Brain microvascular endothelial cell (primary cell): ENCODE measurements around the gene SLC7A14.
"Not testable (repeated sequence)": the region's sequence is repeated elsewhere in the genome, so short reads cannot be mapped to it uniquely, and the experiment has no call there.

Experiments used
- DNase-seq: peaks from one replicate; pipeline ENCODE4 v3.0.0-alpha.2; 2020
- H3K27ac ChIP-seq: fragments of 250-450 bp; sonication (Bioruptor Pico); 2 replicates; pipeline ENCODE4 v1.5.1; 2020; ENCODE audit warnings: mild to moderate bottlenecking, moderate library complexity
- H3K27me3 ChIP-seq: fragments of 250-450 bp; sonication (Bioruptor Pico); replicated peaks from 2 replicates; pipeline ENCODE4 v1.5.1; 2020; ENCODE audit warnings: mild to moderate bottlenecking
- H3K36me3 ChIP-seq: fragments of 250-450 bp; sonication (Bioruptor Pico); replicated peaks from 2 replicates; pipeline ENCODE4 v1.5.1; 2020; ENCODE audit warnings: mild to moderate bottlenecking
- H3K4me3 ChIP-seq: 2 replicates; pipeline ENCODE4 v1.5.1; 2011; ENCODE audit warnings: low read depth, mild to moderate bottlenecking, control low read depth, low read length, moderate library complexity
- CTCF ChIP-seq: IDR thresholded peaks from 2 replicates; pipeline ENCODE4 v1.5.1; 2011; ENCODE audit warnings: low read depth, mild to moderate bottlenecking, moderate library complexity, low read length, control low read depth, inconsistent platforms; ENCODE audit errors: missing control alignments
- in situ Hi-C: cut with HindIII; loops from 2 replicates; pipeline ENCODE4 v1.10.0; 2017; ENCODE audit warnings: low sequenced_read_pairs, low pct_ligation_motif_present

The SLC7A14 gene

GRCh38 chr3:170579646-170580045 lies 6.2 kb downstream of the SLC7A14 start:
- Histone ChIP-seq H3K36me3 (no peaks in the 10 kb centered on the region), H3K27ac (no peak overlapping the region), H3K27me3 (peaks cover 6% of the 10 kb centered on the region), H3K4me3 (no peak overlapping the region)
- DNase-seq = no peak
- no peak for TF ChIP-seq CTCF
- in situ Hi-C loops = no loop called here

- Histone ChIP-seq H3K4me3 (no peak overlapping the region), H3K36me3 (no peaks in the 10 kb centered on the region), H3K27me3 (no peaks in the 10 kb centered on the region), H3K27ac (peak overlapping the region; percentile 64)
- DNase-seq = peak; percentile 79
- TF ChIP-seq CTCF = no peak
- in situ Hi-C loops = no loop called here
These were observed 13.1 kb downstream of the SLC7A14 start for GRCh38 chr3:170572665-170573253.

- H3K27ac ChIP-seq, H3K36me3 ChIP-seq, in situ Hi-C loops, DNase-seq, H3K4me3 ChIP-seq, H3K27me3 ChIP-seq: not testable (repeated sequence)
These were observed 18.3 kb downstream of the SLC7A14 start for GRCh38 chr3:170567598-170567997.

- Histone ChIP-seq H3K27ac (no peak overlapping the region), H3K4me3 (no peak overlapping the region), H3K36me3 (no peaks in the 10 kb centered on the region), H3K27me3 (no peaks in the 10 kb centered on the region)
- no peak for DNase-seq
- in situ Hi-C loops = no loop called here
- TF ChIP-seq CTCF = no peak
These were observed 19.5 kb downstream of the SLC7A14 start for GRCh38 chr3:170566413-170566812.

- Histone ChIP-seq H3K27me3 (no peaks in the 10 kb centered on the region), H3K27ac (no peak overlapping the region), H3K36me3 (no peaks in the 10 kb centered on the region), H3K4me3 (no peak overlapping the region)
- in situ Hi-C loops = no loop called here
- peak; percentile 44 for DNase-seq
- TF ChIP-seq CTCF = no peak
These were observed 20.4 kb downstream of the SLC7A14 start for GRCh38 chr3:170565495-170565894.

GRCh38 chr3:170564664-170565063 lies 21.2 kb downstream of the SLC7A14 start:
- in situ Hi-C loops = no loop called here
- TF ChIP-seq CTCF = no peak
- no peak for DNase-seq
- H3K27ac ChIP-seq = peak overlapping the region; percentile 52
- H3K4me3 ChIP-seq = no peak overlapping the region
- H3K27me3 ChIP-seq = no peaks in the 10 kb centered on the region
- no peaks in the 10 kb centered on the region for H3K36me3 ChIP-seq
